ENCODE measurements around the gene TOGARAM2.
A peak's percentile ranks its signal among the peaks of the same experiment; 100 is the strongest.

Gene TOGARAM2

GRCh38 chr2:28981016-28981441 lies at the start of gene TOGARAM2:
Gene TOGARAM2 (plus strand): TSS chr2:28981298. CDS start chr2:28994835, 13,537 bp downstream.
- no peak for DNase-seq

GRCh38 chr2:28934769-28935168 lies 46.3 kb upstream of the TOGARAM2 start:
- DNase-seq, result no peak

- no peak for DNase-seq
These were observed 40.1 kb upstream of the TOGARAM2 start for GRCh38 chr2:28941008-28941407.

- no peak for DNase-seq
These were observed 36.4 kb upstream of the TOGARAM2 start for GRCh38 chr2:28944535-28945248.

- no peak for DNase-seq
These were observed 32.9 kb upstream of the TOGARAM2 start for GRCh38 chr2:28948160-28948559.

GRCh38 chr2:28949190-28949589 lies 31.9 kb upstream of the TOGARAM2 start:
- DNase-seq, result no peak

GRCh38 chr2:28949617-28950305 lies 31.3 kb upstream of the TOGARAM2 start:
- DNase-seq, result no peak

- DNase-seq, result no peak
These were observed 30.0 kb upstream of the TOGARAM2 start for GRCh38 chr2:28950941-28951630.

- no peak for DNase-seq
These were observed 28.9 kb upstream of the TOGARAM2 start for GRCh38 chr2:28951910-28952835.

- DNase-seq, result no peak
These were observed 28.3 kb upstream of the TOGARAM2 start for GRCh38 chr2:28952836-28953211.

- DNase-seq, result no peak
These were observed 25.6 kb upstream of the TOGARAM2 start for GRCh38 chr2:28955467-28955866.

GRCh38 chr2:28956415-28956826 lies 24.7 kb upstream of the TOGARAM2 start:
- DNase-seq, result peak; percentile 47 to 49

GRCh38 chr2:28956890-28957289 lies 24.2 kb upstream of the TOGARAM2 start:
- DNase-seq, result no peak

- DNase-seq, result peak; percentile 21 to 49
These were observed 22.4 kb upstream of the TOGARAM2 start for GRCh38 chr2:28958689-28959088.

- DNase-seq, result no peak
These were observed 20.7 kb upstream of the TOGARAM2 start for GRCh38 chr2:28960401-28960800.

GRCh38 chr2:28962505-28962904 lies 18.6 kb upstream of the TOGARAM2 start:
- no peak for DNase-seq

- DNase-seq, result no peak
These were observed 10.5 kb upstream of the TOGARAM2 start for GRCh38 chr2:28970464-28971160.

GRCh38 chr2:28972778-28973335 lies 8.2 kb upstream of the TOGARAM2 start:
- no peak for DNase-seq

- DNase-seq, result no peak
These were observed 6.8 kb upstream of the TOGARAM2 start for GRCh38 chr2:28974252-28974651.

GRCh38 chr2:28975671-28976070 lies 5.4 kb upstream of the TOGARAM2 start:
- no peak for DNase-seq

- no peak for DNase-seq
These were observed 4.5 kb upstream of the TOGARAM2 start for GRCh38 chr2:28976584-28976983.

Measured in activated CD4-positive, alpha-beta T cell treated with anti-CD3 and anti-CD28 coated beads for 4 hours (primary cell).